HEK293 (cell line): ENCODE measurements around the gene MOV10L1.

Source experiments
- CTCF ChIA-PET: fragments of 350-600 bp; formaldehyde crosslinking; extraction: SDS; loops from one replicate; lab custom pipeline; 2021; ENCODE audit warnings: antibody characterized with exemption; lab: Yijun Ruan, JAX
- POLR2A ChIA-PET: fragments of 300-600 bp; formaldehyde crosslinking; extraction: SDS; loops from one replicate; lab custom pipeline; 2020; ENCODE audit warnings: antibody characterized with exemption, inconsistent platforms; lab: Yijun Ruan, JAX
- H3K27ac ChIP-seq: fragments of 200-500 bp; sonication (Bioruptor generic); 2 replicates; pipeline ENCODE4 v1.5.1; 2014; ENCODE audit warnings: low read depth, low read length, control low read depth, inconsistent platforms; ENCODE audit errors: extremely low read depth
- H3K36me3 ChIP-seq, 2 experiments: fragments of 200-500 bp in 1 of 2; sonication (Bioruptor generic) in 1 of 2; 1 replicate in 1 of 2; 2 replicates in 1 of 2; pipeline ENCODE4 v1.5.1; 2014 to 2017; ENCODE audit warnings: inconsistent platforms in 2 of 2, low read length in 2 of 2; ENCODE audit not compliant: control insufficient read depth in 2 of 2, insufficient read depth in 1 of 2
- H3K4me1 ChIP-seq: fragments of 200-500 bp; sonication (Bioruptor generic); 2 replicates; pipeline ENCODE4 v1.5.1; 2014; ENCODE audit warnings: mild to moderate bottlenecking, low read length, inconsistent platforms; ENCODE audit not compliant: control insufficient read depth, insufficient read depth
- H3K4me3 ChIP-seq: 2 replicates; pipeline ENCODE4 v1.5.1; 2011; ENCODE audit warnings: low read depth, mild to moderate bottlenecking, control low read depth, low read length, moderate library complexity
- H3K9me3 ChIP-seq: fragments of 200-500 bp; sonication (Bioruptor generic); 2 replicates; pipeline ENCODE4 v1.5.1; 2014; ENCODE audit warnings: low read depth, low read length, inconsistent platforms; ENCODE audit not compliant: control insufficient read depth, insufficient read depth
- CTCF ChIP-seq: fragments of 450-650 bp; formaldehyde crosslinking; IDR thresholded peaks from 2 replicates; pipeline ENCODE4 v1.5.1; 2016; ENCODE audit warnings: missing biosample characterization, missing genetic modification characterization
- GLIS1 ChIP-seq: fragments of 450-650 bp; formaldehyde crosslinking; IDR thresholded peaks from 2 replicates; pipeline ENCODE4 v1.5.1; 2016; ENCODE audit warnings: missing biosample characterization, missing genetic modification characterization
- GLIS2 ChIP-seq: fragments of 450-650 bp; formaldehyde crosslinking; IDR thresholded peaks from 2 replicates; pipeline ENCODE4 v1.5.1; 2016; ENCODE audit warnings: missing biosample characterization, missing genetic modification characterization
- HOXD13 ChIP-seq: sonication (generic); formaldehyde crosslinking; IDR thresholded peaks from 2 replicates; pipeline ENCODE4 v1.8.0; 2022; ENCODE audit warnings: missing genetic modification reagents, borderline replicate concordance
- KLF1 ChIP-seq: fragments of 450-650 bp; formaldehyde crosslinking; IDR thresholded peaks from 2 replicates; pipeline ENCODE4 v1.5.1; 2016; ENCODE audit warnings: missing biosample characterization, missing genetic modification characterization
- PRDM1 ChIP-seq: fragments of 450-650 bp; formaldehyde crosslinking; IDR thresholded peaks from 2 replicates; pipeline ENCODE4; 2016; ENCODE audit warnings: missing biosample characterization, missing genetic modification characterization
- REPIN1 ChIP-seq: fragments of 450-650 bp; formaldehyde crosslinking; IDR thresholded peaks from 2 replicates; pipeline ENCODE4 v1.5.1; 2017; ENCODE audit warnings: missing biosample characterization, missing genetic modification characterization, low read depth
- SALL2 ChIP-seq: fragments of 450-650 bp; formaldehyde crosslinking; IDR thresholded peaks from 2 replicates; pipeline ENCODE4 v1.5.0; 2017; ENCODE audit warnings: missing biosample characterization, mild to moderate bottlenecking, missing genetic modification characterization, borderline replicate concordance
- SP2 ChIP-seq: fragments of 450-650 bp; formaldehyde crosslinking; IDR thresholded peaks from 2 replicates; pipeline ENCODE4 v1.5.1; 2016; ENCODE audit warnings: missing biosample characterization, missing genetic modification characterization
- ZBTB7A ChIP-seq: fragments of 450-650 bp; formaldehyde crosslinking; IDR thresholded peaks from 2 replicates; pipeline ENCODE4 v1.5.1; 2016; ENCODE audit warnings: low read depth, missing biosample characterization, missing genetic modification characterization
- ZFHX2 ChIP-seq: fragments of 450-650 bp; formaldehyde crosslinking; conservative IDR thresholded peaks from 2 replicates; pipeline ENCODE4 v1.5.1; 2016; ENCODE audit warnings: missing biosample characterization, missing genetic modification characterization
- ZNF146 ChIP-seq: fragments of 450-650 bp; formaldehyde crosslinking; IDR thresholded peaks from 2 replicates; pipeline ENCODE4 v1.5.1; 2016; ENCODE audit warnings: missing biosample characterization, missing genetic modification characterization
- ZNF155 ChIP-seq: fragments of 450-650 bp; formaldehyde crosslinking; IDR thresholded peaks from 2 replicates; pipeline ENCODE4 v1.5.1; 2016; ENCODE audit warnings: missing biosample characterization, missing genetic modification characterization
- ZNF23 ChIP-seq: fragments of 450-650 bp; formaldehyde crosslinking; IDR thresholded peaks from 2 replicates; pipeline ENCODE4 v1.5.1; 2016; ENCODE audit warnings: missing biosample characterization, missing genetic modification characterization, borderline replicate concordance
- ZNF280D ChIP-seq: fragments of 450-650 bp; formaldehyde crosslinking; IDR thresholded peaks from 2 replicates; pipeline ENCODE4 v1.5.1; 2016; ENCODE audit warnings: missing biosample characterization, missing genetic modification characterization
- ZNF335 ChIP-seq: fragments of 450-650 bp; formaldehyde crosslinking; conservative IDR thresholded peaks from 2 replicates; pipeline ENCODE4 v1.5.1; 2016; ENCODE audit warnings: missing biosample characterization, missing genetic modification characterization
- ZNF398 ChIP-seq: fragments of 450-650 bp; formaldehyde crosslinking; IDR thresholded peaks from 2 replicates; pipeline ENCODE4 v1.5.1; 2017; ENCODE audit warnings: missing biosample characterization, missing genetic modification characterization
- ZNF544 ChIP-seq: fragments of 450-650 bp; formaldehyde crosslinking; IDR thresholded peaks from 2 replicates; pipeline ENCODE4 v1.5.0; 2017; ENCODE audit warnings: missing biosample characterization, missing genetic modification characterization
- ZNF580 ChIP-seq: fragments of 450-650 bp; formaldehyde crosslinking; IDR thresholded peaks from 2 replicates; pipeline ENCODE4 v1.5.1; 2016; ENCODE audit warnings: missing biosample characterization, missing genetic modification characterization
- ZNF596 ChIP-seq: fragments of 450-650 bp; IDR thresholded peaks from 2 replicates; pipeline ENCODE4 v1.5.0; 2018; ENCODE audit warnings: missing biosample characterization, mild to moderate bottlenecking, missing genetic modification characterization, moderate library complexity
- ZNF654 ChIP-seq: fragments of 450-650 bp; formaldehyde crosslinking; IDR thresholded peaks from 2 replicates; pipeline ENCODE4 v1.5.1; 2016; ENCODE audit warnings: low read depth, missing biosample characterization, missing genetic modification characterization
- ZNF660 ChIP-seq: fragments of 450-650 bp; IDR thresholded peaks from 2 replicates; pipeline ENCODE4 v1.5.1; 2018; ENCODE audit warnings: missing biosample characterization, mild to moderate bottlenecking, missing genetic modification characterization
- ZSCAN5A ChIP-seq: fragments of 450-650 bp; formaldehyde crosslinking; IDR thresholded peaks from 2 replicates; pipeline ENCODE4 v1.5.1; 2016; ENCODE audit warnings: missing biosample characterization, missing genetic modification characterization

Gene MOV10L1

GRCh38 chr22:50058906-50059880, 30.6 kb upstream of the MOV10L1 start:
- H3K36me3 ChIP-seq = no peaks in the 10 kb centered on the region
- no peaks in the 10 kb centered on the region for H3K4me1 ChIP-seq
- ChIA-PET CTCF (no interaction called here), POLR2A (no interaction called here)
- H3K4me3 ChIP-seq = no peak overlapping the region
- TF ChIP-seq ZNF146 (tag by site-specific recombination) (no peak), GLIS1 (tag by site-specific recombination) (peak; percentile 43; the same call in 1 of the 2 replicates), SALL2 (tag by site-specific recombination) (no peak), ZBTB7A (tag by site-specific recombination) (0 out of 2 replicates have a peak, but pooled peaks have one; percentile 41), GLIS2 (tag by site-specific recombination) (peak; percentile 37; the same call in 1 of the 2 replicates), CTCF (tag by site-specific recombination) (0 out of 2 replicates have a peak, but pooled peaks have one; percentile 14), ZSCAN5A (tag by site-specific recombination) (no peak), ZNF580 (no peak), ZNF544 (tag by site-specific recombination) (no peak), HOXD13 (no peak), ZNF660 (tag by site-specific recombination) (no peak; the same call in 1 of the 2 replicates), ZNF335 (tag by site-specific recombination) (no peak), KLF1 (tag by site-specific recombination) (peak; percentile 33; the same call in 1 of the 2 replicates), ZNF23 (tag by site-specific recombination) (no peak), PRDM1 (tag by site-specific recombination) (no peak), ZFHX2 (no peak), REPIN1 (tag by site-specific recombination) (no peak), SP2 (tag by site-specific recombination) (peak; percentile 31; the same call in 1 of the 2 replicates), ZNF280D (tag by site-specific recombination) (no peak), ZNF596 (tag by site-specific recombination) (no peak), ZNF155 (no peak), ZNF398 (tag by site-specific recombination) (no peak; the same call in 1 of the 2 replicates), ZNF654 (no peak)
- H3K9me3 ChIP-seq = no peaks in the 10 kb centered on the region
- H3K27ac ChIP-seq = no peak overlapping the region
